ENCODE data around the gene SASH1.

SASH1 gene

GRCh38 chr6:148497257-148497656, 154.6 kb downstream of the SASH1 start:
- TF ChIP-seq ZNF155 (tag by site-specific recombination; IDR thresholded peaks at IDR 0.05) (no peak), ZNF501 (tag by site-specific recombination; IDR thresholded peaks at IDR 0.05) (no peak)
- no peak overlapping the region for H3K27ac ChIP-seq (ENCODE audit: extremely low read depth, low read depth, low read length)
- POLR2A ChIA-PET = no interaction called here

GRCh38 chr6:148497717-148498116, 155.1 kb downstream of the SASH1 start:
- POLR2A ChIA-PET = no interaction called here

More at GRCh38 chr6:148497257-148497656, 154.6 kb downstream of the SASH1 start:
- Histone ChIP-seq H3K36me3 (ENCODE audit: control insufficient read depth in 2 of 2, insufficient read depth in 1 of 2, low read length in 2 of 2) (no peaks in the 10 kb centered on the region), H3K4me1 (ENCODE audit: control insufficient read depth, insufficient read depth, low read length) (no peaks in the 10 kb centered on the region), H3K4me3 (ENCODE audit: low read depth, low read length) (no peak overlapping the region), H3K9me3 (ENCODE audit: control insufficient read depth, insufficient read depth, low read depth, low read length) (no peaks in the 10 kb centered on the region)
- CTCF ChIA-PET = no interaction called here

More at GRCh38 chr6:148497717-148498116, 155.1 kb downstream of the SASH1 start:
- CTCF ChIA-PET = interaction anchor here (0.6 kb wide), 1 partner anchor 481 kb away, joined by 6 read pairs; no protein-coding TSS in a partner anchor
- TF ChIP-seq ZNF148 (tag by site-specific recombination; IDR thresholded peaks at IDR 0.05; ENCODE audit: borderline replicate concordance) (no peak), ATF2 (tag by site-specific recombination; IDR thresholded peaks at IDR 0.05; ENCODE audit: low read depth) (0 out of 2 replicates have a peak, but pooled peaks have one; percentile 10), ZNF311 (tag by site-specific recombination; IDR thresholded peaks at IDR 0.05; ENCODE audit: borderline replicate concordance) (no peak), ZNF843 (tag by site-specific recombination; IDR thresholded peaks at IDR 0.05) (no peak), HOXC10 (CRISPR knock-in tag; IDR thresholded peaks at IDR 0.05) (no peak), ZNF324 (tag by site-specific recombination; IDR thresholded peaks at IDR 0.05) (no peak), ZNF558 (tag by site-specific recombination; IDR thresholded peaks at IDR 0.05) (no peak), ZNF302 (tag by site-specific recombination; IDR thresholded peaks at IDR 0.05; ENCODE audit: low read depth) (no peak), ZFHX2 (tag by site-specific recombination; conservative IDR thresholded peaks at IDR 0.05) (peak; percentile 31), ZNF280D (tag by site-specific recombination; IDR thresholded peaks at IDR 0.05) (no peak)
- Histone ChIP-seq H3K4me3 (ENCODE audit: low read depth, low read length) (no peak overlapping the region), H3K4me1 (ENCODE audit: control insufficient read depth, insufficient read depth, low read length) (no peaks in the 10 kb centered on the region), H3K36me3 (ENCODE audit: control insufficient read depth in 2 of 2, insufficient read depth in 1 of 2, low read length in 2 of 2) (no peaks in the 10 kb centered on the region), H3K9me3 (ENCODE audit: control insufficient read depth, insufficient read depth, low read depth, low read length) (no peaks in the 10 kb centered on the region), H3K27ac (ENCODE audit: extremely low read depth, low read depth, low read length) (no peak overlapping the region)

Data from HEK293 (cell line).